OCI-LY3 (cell line): ENCODE data around the gene FBXO38.

Experiments
- H2AFZ ChIP-seq: fragments of 200-600, 300-600 bp; shearing (Covaris generic); 2 replicates; pipeline ENCODE4 v1.6.0; 2014; ENCODE audit warnings: antibody characterized with exemption, low read depth, low read length
- H3K27ac ChIP-seq: fragments of 200-600, 300-600 bp; sonication (generic); 2 replicates; pipeline ENCODE4 v1.5.1; 2014; ENCODE audit warnings: mild to moderate bottlenecking, low read length, moderate library complexity, mixed read lengths
- H3K27me3 ChIP-seq: fragments of 200-600, 300-600 bp; sonication (generic); 2 replicates; pipeline ENCODE4 v1.6.1; 2014; ENCODE audit warnings: low read depth, low read length, mixed read lengths
- H3K36me3 ChIP-seq: fragments of 200-600, 300-600 bp; sonication (generic); replicated peaks from 2 replicates; pipeline ENCODE3; 2014; ENCODE audit warnings: low read depth, low read length, mixed read lengths
- H3K4me1 ChIP-seq: fragments of 300-600, 200-600 bp; sonication (generic); 2 replicates; pipeline ENCODE4 v1.6.1; 2014; ENCODE audit warnings: low read length, mixed read lengths
- H3K4me2 ChIP-seq: fragments of 200-600, 300-600 bp; sonication (generic); 2 replicates; pipeline ENCODE4 v1.6.1; 2014; ENCODE audit warnings: low read length, mixed read lengths
- H3K4me3 ChIP-seq: fragments of 300-600, 200-600 bp; sonication (generic); 2 replicates; pipeline ENCODE4 v1.5.1; 2014; ENCODE audit warnings: antibody characterized with exemption, mild to moderate bottlenecking, low read length, moderate library complexity
- H3K79me2 ChIP-seq: fragments of 300-600, 200-600 bp; shearing (Covaris generic); 2 replicates; pipeline ENCODE4 v1.6.1; 2014; ENCODE audit warnings: mild to moderate bottlenecking, low read length, mixed read lengths
- H3K9ac ChIP-seq: fragments of 300-600, 200-600 bp; shearing (Covaris generic); 2 replicates; pipeline ENCODE4 v1.6.0; 2014; ENCODE audit warnings: mild to moderate bottlenecking, low read length, moderate library complexity
- H3K9me3 ChIP-seq: fragments of 200-600, 300-600 bp; shearing (Covaris generic); 2 replicates; pipeline ENCODE4 v1.6.1; 2014; ENCODE audit warnings: low read length, mixed read lengths; ENCODE audit not compliant: insufficient read depth
- H4K20me1 ChIP-seq: fragments of 200-600, 300-600 bp; sonication (generic); 2 replicates; pipeline ENCODE4 v1.6.1; 2016; ENCODE audit warnings: low read length, mixed read lengths; ENCODE audit not compliant: insufficient read depth
- CTCF ChIP-seq: fragments of 200-600, 300-600 bp; sonication (generic); IDR thresholded peaks from 2 replicates; pipeline ENCODE4 v1.5.1; 2014; ENCODE audit warnings: antibody characterized with exemption, low read length, low read depth
- EZH2phosphoT487 ChIP-seq: fragments of 200-600 bp; shearing (Covaris generic); IDR thresholded peaks from 2 replicates; pipeline ENCODE4 v1.6.1; 2018; ENCODE audit warnings: antibody characterized with exemption, mixed run types, low read depth

FBXO38 gene

GRCh38 chr5:148388696-148389095 is 4.9 kb downstream of the FBXO38 start:
- Histone ChIP-seq H3K4me3 (peak overlapping the region; percentile 13; the same call in 1 of the 2 replicates), H3K4me2 (peak overlapping the region; percentile 48), H3K27me3 (no peaks in the 10 kb centered on the region), H3K4me1 (peaks cover 22% of the 10 kb centered on the region), H2AFZ (no peak overlapping the region), H4K20me1 (peaks cover 12% of the 10 kb centered on the region), H3K36me3 (no peaks in the 10 kb centered on the region), H3K79me2 (peaks cover 69% of the 10 kb centered on the region), H3K27ac (peak overlapping the region; percentile 48), H3K9ac (no peak overlapping the region), H3K9me3 (no peaks in the 10 kb centered on the region)
- TF ChIP-seq CTCF (no peak), EZH2phosphoT487 (no peak)

GRCh38 chr5:148390914-148391313 is 7.2 kb downstream of the FBXO38 start:
- TF ChIP-seq CTCF (no peak), EZH2phosphoT487 (no peak)
- Histone ChIP-seq H3K4me2 (no peak overlapping the region), H3K9me3 (no peaks in the 10 kb centered on the region), H4K20me1 (peaks cover 8% of the 10 kb centered on the region), H3K36me3 (no peaks in the 10 kb centered on the region), H3K27me3 (no peaks in the 10 kb centered on the region), H2AFZ (no peak overlapping the region), H3K27ac (no peak overlapping the region), H3K79me2 (peaks cover 48% of the 10 kb centered on the region), H3K4me1 (peaks cover 14% of the 10 kb centered on the region), H3K4me3 (no peak overlapping the region), H3K9ac (no peak overlapping the region)

- Histone ChIP-seq H3K27ac (no peak overlapping the region), H3K4me3 (no peak overlapping the region), H2AFZ (no peak overlapping the region), H3K4me2 (no peak overlapping the region), H3K27me3 (no peaks in the 10 kb centered on the region), H4K20me1 (peaks cover 8% of the 10 kb centered on the region), H3K36me3 (no peaks in the 10 kb centered on the region), H3K79me2 (peaks cover 43% of the 10 kb centered on the region), H3K4me1 (peaks cover 14% of the 10 kb centered on the region), H3K9me3 (no peaks in the 10 kb centered on the region), H3K9ac (no peak overlapping the region)
- no peak for TF ChIP-seq EZH2phosphoT487
- no peak for TF ChIP-seq CTCF
Measured at GRCh38 chr5:148391422-148391821, 7.7 kb downstream of the FBXO38 start.

- Histone ChIP-seq H3K9ac (no peak overlapping the region), H3K27me3 (no peaks in the 10 kb centered on the region), H3K4me3 (no peak overlapping the region), H3K79me2 (peaks cover 32% of the 10 kb centered on the region), H2AFZ (no peak overlapping the region), H3K4me1 (peaks cover 10% of the 10 kb centered on the region), H3K4me2 (no peak overlapping the region), H4K20me1 (peaks cover 8% of the 10 kb centered on the region), H3K9me3 (no peaks in the 10 kb centered on the region), H3K27ac (no peak overlapping the region), H3K36me3 (no peaks in the 10 kb centered on the region)
- no peak for TF ChIP-seq EZH2phosphoT487
- TF ChIP-seq CTCF = no peak
Measured at GRCh38 chr5:148393390-148393741, 9.6 kb downstream of the FBXO38 start.
